GM19238 (cell line): ENCODE measurements around the gene NCL.
A peak's percentile ranks its signal among the peaks of the same experiment; 100 is the strongest.
"Not testable (repeated sequence)": the region's sequence is repeated elsewhere in the genome, so short reads cannot be mapped to it uniquely, and the experiment has no call there.

Source experiments
- DNase-seq: peaks from one replicate; pipeline ENCODE4 v3.0.0; 2011; ENCODE audit warnings: low spot score; ENCODE audit not compliant: insufficient read length

Gene NCL

DNA sequence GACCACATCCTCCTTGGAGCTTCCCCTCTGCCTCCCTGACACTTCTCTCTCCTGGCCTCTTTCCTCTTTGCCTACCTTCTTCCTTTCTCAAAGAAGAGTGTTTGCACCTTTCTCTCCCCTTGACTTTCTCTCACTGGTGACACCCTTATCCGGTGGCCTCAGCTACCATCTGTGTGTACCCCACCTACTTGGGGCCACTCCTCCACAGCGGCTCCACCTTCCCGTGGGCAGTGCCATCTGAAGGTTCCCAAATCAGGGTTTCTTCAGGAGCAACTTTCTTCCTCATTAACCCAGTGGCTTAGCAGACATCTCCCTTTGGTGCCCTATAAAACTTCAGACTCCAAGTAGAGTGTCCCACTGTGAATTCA is 5.3 kb upstream of the NCL start:
- no peak for DNase-seq

DNA sequence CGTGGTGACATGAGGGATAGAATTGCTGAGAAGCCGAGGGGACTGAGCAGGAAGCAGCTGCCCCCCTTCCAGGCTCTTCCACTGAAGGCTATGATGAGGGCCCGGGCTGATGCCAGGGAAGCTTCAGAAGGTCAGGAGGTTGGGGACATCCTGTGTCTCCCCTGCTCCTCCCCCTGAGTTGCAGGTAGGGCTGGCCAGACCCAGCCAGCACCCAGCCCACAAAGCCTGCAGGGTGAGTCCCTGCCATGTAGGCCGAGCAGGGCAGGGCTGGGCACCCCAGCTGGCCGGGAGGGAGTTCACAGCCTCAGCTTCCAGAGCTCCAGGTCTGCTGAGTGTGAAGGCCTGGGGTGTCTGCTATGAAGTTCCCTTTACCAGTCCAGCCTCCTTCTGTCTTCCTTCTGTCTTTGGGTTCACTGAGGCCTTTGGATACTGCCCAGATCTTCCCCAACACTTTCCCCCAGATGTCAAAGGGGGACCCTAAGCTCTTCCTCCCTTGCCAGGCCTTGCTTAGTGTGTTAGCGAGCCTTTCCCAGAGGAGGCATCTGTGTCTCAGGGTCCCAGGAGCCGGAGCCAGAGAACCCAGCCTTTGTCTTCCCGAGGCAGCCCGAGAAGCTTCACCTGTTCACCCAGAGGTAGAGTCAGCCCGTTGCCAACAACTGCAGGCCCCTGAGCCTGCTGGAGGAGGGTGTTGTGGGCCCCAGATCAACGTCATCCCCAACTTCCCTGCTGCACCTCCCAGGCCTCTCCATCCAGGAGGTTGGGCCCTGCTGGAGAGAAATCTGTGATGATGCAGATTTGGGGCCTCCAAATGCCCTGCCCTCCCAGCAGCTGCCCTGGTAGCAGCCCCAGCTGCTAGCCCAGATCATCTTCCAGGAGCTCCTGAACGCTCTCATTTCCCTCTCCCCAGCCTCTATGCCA is 3.6 kb upstream of the NCL start:
- no peak for DNase-seq

DNA sequence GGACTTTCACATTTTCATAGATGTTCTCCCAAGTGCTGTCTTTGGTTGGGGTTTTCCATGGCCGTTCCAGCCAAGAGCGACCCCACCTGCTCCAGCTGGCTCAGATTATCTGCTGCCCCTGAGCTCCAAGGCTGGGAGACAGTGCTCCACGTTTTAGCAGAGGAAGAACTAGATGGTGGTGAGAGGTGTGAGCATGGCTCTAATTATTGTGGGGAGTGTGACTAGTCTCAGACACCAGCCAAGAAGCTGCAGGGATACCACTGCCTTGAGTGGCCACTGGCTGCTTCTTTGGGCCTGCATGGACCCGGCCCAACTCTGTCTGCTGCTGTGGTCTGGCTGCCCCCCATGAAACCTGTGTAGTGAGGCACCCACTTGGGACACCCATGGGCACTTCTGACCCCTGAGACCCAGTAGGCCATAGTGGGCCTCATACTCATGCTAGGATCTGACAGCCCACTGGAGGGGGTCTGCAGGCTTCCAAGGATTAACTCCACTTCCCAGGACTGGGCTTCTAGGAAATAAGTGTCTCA is 2.8 kb upstream of the NCL start:
- DNase-seq, result no peak

DNA sequence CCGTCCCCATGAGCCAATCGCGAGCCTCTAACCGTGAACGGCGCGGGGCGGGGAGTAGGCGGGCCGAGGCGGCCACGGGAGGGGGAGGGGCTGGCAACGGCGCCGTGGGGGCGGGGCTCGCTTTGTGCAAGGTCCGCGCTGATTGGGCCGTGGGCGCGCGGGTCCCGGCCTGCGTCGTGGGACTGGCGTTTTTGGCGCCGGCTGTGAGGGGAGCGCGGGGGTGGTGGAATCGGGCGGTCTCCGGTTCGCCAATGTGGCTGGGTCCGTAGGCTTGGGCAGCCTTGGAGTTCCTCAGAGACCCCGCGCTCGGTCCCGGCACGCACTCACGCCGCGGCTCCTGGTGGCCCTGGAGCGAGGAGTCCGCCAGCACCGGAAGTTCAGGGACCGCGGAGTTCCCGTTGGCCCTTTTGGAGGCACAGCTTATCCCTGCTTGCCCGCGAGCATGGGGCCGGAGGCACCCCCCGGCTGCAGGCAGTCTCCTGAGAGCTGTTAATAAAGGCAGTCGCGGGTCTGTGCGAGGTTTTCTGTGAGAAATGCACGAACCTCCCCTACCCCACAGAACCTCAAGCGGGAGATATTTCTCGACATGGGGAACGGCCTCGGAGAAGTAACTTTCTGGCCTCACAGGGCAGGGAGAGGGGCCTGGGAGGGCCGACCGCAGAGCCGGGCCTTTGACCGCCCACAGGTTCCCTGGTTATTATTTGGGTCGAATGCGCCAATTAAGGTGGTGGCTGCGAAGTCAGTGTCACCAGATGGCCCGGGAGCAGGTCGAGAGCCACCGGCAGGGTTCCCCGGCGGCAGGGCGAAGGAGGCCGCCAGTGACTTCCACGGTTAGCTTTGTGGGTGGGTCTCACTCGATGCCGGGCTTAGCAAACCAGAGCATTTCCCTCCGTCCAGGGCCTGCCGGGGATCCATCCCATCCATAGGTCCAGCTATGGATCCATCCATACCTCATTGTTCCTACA is 574 bp upstream of the NCL start:
- DNase-seq, result peak; percentile 94

DNA sequence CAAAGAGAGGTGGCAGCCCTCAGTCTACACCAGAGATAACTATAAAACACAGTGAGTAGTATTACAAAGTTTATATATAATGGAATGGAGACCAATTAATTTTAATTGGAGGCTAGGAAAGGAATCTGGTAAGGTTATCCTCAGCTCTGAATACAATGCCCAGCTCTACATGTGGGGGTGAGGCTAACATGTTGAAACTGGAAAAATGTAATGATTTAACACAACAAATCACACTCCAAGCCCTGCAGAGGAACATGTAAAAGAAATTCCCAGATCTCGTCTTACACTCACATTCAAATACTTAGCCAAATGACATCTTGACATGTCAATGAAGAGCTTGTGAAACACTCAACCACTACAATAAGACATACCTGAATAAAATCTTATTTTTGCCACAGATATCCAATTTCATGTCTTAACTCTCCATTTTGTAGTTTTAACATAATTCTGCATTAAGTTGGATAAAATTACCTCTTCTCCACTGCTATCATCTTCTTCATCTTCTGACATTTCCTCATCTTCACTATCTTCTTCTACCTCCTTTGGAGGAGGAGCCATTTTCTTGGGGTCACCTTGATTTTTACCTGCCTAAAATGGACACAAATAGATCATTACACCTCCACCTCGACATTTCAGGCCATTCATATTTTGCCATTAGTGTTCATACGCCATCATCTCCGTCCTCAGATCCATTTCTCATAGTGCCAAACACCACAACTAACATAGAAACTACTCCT is 1.4 kb downstream of the NCL start:
- no peak for DNase-seq

DNA sequence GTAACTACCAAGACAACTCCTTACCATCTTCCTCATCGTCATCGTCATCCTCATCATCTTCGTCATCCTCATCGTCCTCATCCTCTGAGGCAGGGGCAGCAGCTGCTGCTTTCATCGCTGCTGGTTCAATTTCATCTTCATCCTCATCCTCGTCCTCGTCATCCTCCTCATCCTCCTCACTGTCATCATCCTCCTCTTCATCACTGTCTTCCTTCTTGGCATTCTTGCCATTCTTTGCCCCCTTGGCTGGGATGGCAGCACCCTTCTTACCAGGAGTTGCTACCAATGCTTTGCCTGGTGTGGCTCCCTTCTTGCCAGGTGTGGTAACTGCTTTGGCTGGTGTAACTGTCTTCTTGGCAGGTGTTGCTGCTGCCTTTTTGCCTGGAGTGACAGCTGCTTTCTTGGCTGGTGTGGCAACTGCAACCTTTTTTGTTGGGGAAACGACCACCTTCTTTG is 2.7 kb downstream of the NCL start:
- no peak for DNase-seq

DNA sequence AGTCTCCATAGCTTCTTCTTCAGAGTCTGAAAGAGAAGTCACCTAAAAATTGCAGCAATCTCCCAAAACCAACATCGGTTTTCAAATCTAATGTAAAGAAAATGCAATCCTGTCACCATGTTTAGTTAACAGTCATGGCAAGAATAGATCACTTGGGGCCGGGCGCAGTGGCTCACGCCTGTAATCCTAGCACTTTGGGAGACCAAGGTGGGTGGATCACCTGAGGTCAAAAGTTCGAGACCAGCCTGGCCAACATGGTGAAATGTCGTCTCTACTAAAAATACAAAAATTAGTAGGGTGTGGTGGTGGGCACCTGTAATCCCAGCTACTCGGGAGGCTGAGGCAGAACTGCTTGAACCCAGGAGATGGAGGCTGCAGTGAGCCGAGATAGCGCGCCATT is 3.4 kb downstream of the NCL start:
- not testable (repeated sequence) for DNase-seq

DNA sequence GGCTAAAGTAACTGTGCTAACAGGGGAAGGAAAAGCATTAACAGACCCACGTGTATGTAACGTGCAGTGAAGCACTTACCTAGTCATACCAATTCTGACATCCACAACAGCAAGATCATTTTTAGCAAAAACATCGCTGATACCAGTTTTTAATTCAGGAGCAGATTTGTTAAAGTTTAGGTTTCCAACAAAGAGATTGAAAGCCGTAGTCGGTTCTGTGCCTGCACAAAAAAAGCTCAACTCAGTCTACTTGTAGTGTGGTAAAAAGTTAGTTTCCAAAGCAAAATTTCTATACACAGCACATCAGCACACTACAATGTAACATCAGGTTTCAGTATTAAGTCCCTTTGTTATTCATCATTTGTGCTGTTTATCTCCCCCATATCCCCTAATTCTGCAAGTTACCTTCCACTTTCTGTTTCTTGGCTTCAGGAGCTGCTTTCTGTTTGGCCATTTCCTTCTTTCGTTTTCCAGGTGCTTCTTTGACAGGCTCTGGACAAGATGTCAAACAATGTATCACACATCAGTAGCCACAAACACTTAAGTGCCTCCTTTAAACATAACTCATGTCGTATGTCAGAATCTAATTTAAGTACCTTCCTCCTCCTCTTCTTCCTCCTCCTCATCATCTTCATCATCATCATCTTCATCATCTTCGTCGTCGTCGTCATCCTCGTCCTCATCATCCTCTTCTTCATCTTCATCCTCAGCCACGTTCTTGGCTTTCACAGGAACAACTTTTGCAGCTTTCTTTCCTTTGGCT is 4.0 kb downstream of the NCL start:
- DNase-seq, result no peak

DNA sequence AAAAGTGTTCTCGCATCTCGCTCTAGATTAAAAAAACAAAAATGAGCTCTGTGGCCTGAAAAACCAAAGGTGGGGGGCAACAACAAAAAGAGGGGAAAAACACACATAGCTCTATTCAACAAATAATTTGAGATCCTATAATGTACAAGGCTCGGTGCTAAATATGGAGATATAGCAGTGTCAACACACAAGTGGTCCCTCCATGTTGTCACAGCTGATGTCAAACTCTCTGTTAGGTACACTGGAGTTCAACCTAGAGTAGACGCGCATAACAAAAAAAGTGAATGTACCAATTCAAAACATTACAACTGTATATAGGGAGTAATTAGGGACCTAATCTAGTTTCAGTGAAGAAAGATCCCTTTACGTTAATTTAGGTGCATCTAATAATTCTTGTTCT is 5.9 kb downstream of the NCL start:
- no peak for DNase-seq

DNA sequence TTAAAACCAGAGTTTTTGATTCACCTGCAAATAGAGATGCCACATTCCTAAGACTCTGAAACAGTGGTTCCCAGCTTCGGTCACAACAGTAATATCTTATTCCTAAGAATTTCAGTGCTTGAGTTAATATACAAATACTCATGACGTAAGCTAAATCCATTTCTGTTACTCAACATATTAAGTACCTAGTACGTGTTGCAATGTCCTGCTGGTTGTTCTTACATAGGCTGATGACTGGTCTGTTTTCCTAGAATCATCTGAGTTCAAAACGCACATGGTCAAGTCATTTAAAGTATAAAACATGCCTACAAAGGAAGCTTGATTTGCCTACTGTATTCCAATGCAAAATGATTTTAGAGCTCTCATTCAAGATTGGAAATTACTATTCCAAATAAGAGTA is 7.2 kb downstream of the NCL start:
- DNase-seq, result no peak

DNA sequence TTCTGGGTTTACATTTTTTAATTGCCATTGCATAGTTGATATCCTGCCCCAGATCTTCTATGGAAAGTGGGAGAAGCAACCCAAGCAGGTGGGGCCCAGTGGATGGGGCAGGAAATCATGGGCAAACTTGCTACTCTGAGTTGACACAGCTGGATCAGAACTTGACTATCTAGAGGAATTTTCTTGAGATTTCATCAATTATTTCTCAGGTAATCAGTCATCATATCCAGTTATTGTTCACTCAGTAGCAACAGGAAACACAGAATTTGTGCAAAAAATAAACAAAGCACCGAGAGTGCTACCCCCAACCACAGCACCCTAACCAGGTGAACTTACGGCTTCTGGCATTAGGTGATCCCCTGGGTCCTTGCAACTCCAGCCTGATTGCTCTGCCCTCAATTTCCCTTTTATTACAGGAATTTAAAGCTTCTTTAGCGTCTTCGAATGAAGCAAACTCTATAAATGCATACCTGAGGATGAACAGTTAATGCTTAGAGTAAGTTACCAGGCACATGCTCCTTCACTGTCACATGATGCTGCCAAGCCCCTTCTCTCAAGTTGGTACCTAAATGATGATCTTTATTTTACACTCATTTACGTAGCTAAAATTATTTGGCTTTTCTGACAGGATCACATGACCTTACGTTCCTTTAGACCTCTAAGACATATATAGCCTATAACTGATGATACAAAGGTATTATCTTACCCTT is 7.8 kb downstream of the NCL start:
- no peak for DNase-seq

DNA sequence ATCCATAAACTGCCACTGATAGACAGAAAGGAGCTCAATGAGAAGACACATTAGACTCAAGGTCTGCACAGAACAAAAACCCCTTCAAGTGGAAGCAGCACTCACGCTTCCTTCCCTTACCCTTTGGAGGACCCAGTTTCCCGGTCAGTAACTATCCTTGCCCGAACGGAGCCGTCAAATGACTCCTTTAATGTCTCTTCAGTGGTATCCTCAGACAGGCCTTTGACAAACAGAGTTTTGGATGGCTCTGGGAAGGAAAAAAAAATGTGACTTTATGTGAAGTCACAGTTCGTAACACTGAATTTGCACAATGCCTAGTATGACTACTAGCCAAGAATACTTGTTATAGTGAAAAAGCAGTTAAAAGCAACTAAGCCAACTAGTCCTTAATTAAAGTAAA is 8.4 kb downstream of the NCL start:
- no peak for DNase-seq

DNA sequence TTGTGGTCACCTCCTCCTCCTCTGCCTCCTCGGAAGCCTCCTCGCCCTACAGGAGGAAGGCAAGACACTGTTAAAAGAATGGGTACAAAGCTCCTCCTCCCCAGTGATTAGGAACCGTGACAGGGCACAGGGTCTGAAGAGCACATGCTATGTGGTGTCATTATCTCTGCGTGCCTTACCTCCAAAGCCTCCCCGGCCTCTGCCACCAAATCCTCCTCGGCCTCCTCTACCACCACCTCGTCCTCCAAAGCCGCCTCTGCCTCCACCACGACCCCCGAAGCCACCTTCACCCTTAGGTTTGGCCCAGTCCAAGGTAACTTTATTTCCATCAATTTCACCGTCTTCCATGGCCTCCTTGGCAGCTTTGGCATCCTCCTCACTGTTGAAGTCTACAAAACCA is 9.1 kb downstream of the NCL start:
- no peak for DNase-seq

DNA sequence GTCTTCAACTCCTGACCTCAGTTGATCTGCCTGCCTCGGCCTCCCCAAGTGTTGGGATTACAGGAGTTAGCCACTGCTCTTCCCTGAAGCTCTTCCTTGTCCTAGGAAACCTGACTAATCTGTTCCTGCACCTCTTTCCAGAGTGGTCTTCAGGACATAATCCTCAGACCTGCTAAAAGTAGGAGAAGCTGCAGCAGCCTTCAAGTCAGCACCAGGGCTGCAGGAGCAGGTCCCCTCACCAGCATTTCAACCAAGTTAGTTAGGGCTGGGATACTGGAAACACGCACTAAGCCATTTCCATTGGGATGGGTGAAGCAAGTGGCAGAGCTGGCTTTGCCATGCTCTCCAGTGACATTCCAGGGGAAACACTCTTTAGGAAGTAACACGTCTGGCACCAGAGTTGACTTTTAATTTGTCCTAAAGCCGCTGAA is 9.9 kb downstream of the NCL start:
- DNase-seq, result no peak

DNA sequence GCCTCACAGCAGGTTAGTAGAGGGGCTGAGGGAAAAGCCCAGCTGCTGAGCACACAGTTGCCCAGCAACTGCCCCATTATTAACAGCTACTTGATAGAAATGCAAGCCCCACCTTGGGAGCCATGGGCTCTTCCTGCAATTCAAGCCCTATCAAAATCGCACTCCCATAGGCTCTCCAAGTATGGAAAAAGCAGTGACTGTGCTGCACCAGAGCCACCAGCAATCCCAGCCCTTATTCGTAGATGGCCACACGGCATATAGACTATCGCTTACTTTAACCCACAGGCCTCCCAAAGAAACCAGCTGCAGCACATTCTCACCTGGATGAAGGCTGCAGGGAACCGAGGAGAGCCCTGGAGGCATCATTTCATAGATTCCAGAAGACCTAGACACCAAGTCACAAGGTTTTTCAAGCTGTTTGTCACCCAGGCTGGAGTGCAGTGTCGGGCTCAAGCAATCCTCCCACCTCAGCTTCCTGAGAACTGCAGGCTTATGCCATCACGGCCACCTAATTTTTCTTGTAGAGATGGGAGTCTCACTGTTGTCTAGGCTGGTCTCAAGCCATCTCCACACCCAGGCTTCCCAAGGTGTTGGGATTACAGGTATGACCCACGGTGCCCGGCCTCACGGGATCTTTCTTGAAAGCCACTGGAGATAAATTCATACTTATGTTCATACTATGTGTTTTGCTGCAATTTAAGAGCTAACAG is 11.3 kb downstream of the NCL start:
- no peak for DNase-seq

DNA sequence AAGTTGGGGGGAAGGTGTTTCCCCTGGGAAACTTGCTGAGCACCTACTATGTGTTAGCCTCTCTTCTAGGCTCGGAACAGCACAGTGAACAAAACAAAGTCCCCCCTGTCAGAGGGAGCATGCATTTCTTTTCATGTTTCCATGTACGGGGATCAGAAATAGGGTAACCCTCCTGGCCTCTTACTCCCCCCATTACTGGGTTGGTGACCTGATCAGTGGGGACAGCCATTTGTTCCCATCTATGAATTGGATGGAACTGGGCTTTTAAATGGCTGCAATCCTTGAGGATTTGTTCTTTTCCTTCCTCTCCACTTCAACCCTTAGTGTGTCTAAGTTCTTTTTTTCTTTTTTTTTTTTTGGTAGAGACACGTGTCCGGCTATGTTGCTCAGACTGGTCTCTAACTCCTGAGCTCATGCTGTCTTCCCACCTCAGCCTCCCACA is 13.7 kb downstream of the NCL start:
- no peak for DNase-seq

DNA sequence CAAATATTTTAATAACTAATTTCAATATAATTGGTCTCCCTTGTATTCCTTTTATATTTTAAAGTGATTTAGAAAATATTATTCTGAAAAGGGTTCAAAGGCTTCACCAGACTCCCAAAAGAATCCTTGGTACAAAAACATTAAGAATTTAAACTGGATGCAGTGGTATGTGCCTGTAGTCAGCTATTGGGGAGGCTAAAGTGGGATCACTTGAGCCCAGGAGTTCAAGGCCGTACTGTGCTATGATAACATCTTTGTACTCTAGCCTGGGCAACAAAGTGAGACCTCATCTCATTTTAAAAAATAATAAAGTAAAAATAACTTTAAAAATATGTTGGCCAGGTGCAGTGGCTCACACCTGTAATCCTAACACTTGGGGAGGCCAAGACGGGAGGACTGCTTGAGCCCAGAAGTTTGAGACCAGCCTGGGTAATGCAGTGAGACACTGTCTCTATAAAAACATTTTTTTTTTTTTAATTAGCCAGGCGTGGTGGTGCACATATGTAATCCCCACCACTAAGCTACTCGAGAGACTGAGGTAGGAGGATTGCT is 14.7 kb downstream of the NCL start:
- DNase-seq, result no peak

DNA sequence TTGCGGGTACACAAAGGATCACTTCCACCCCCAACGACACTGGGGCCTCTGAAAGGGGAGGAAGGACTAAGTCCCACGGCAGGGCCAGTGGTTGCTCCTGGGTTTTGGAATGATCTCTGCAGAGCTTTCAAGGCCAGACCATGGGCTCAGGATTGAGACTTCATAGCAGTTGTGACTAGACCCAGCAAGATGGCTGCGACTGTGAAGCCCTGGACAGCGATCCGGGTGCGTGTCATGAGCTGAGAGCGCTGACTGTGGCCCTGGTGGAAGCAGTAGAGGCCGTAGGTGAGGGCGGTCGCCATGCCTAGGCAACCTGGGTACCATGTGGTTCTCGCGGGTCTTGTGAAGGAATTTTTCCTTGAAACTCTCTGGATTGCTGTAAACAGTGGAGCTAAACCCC is 27.3 kb downstream of the NCL start:
- no peak for DNase-seq

DNA sequence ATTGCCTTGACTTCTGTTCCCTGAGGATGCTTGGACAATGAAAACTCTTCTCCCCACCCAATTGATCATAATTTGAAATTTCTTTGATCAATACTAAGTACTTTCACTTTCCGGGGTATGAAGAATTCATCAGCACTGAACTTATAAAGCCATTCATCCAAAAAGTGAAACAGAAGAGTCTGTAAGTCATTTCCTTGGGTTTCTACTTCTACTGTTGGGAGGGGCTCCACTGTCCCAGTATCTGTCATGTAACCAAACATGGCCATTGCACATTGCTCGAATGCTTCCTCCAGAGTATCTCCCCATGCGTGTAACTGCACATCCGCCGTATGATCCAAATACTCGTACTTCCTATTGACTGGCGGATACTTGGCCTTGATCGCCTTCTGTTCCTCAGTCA is 30.3 kb downstream of the NCL start:
- no peak for DNase-seq
